PFSK-1 (cell line): ENCODE results near the gene TMEM203.

Experiments
- FOXP2 ChIP-seq: optimal IDR thresholded peaks from 2 replicates; pipeline ENCODE3; 2011; ENCODE audit warnings: borderline replicate concordance, control low read depth, inconsistent platforms; ENCODE audit not compliant: insufficient read depth; ENCODE audit errors: extremely low read length, extremely low read depth
- POLR2AphosphoS5 ChIP-seq: IDR thresholded peaks from 2 replicates; pipeline ENCODE4 v1.6.1; 2012; ENCODE audit warnings: low read depth, mild to moderate bottlenecking, control low read depth, low read length, moderate library complexity
- REST ChIP-seq, 2 experiments: IDR thresholded peaks; 2 replicates each; pipeline versions ENCODE4 v1.6.1 to v1.8.0; 2011 to 2012; ENCODE audit warnings: low read depth in 2 of 2, low read length in 2 of 2, control low read depth in 1 of 2, inconsistent platforms in 1 of 2, mild to moderate bottlenecking in 1 of 2, moderate library complexity in 1 of 2; ENCODE audit not compliant: insufficient read depth in 1 of 2
- SIN3A ChIP-seq: IDR thresholded peaks from 2 replicates; pipeline ENCODE4 v1.6.1; 2012; ENCODE audit warnings: mild to moderate bottlenecking, low read length, moderate library complexity, borderline replicate concordance; ENCODE audit not compliant: insufficient read depth
- TAF1 ChIP-seq: IDR thresholded peaks from 2 replicates; pipeline ENCODE4 v1.6.1; 2012; ENCODE audit warnings: low read length, control low read depth, borderline replicate concordance; ENCODE audit not compliant: insufficient read depth

Gene TMEM203

GRCh38 chr9:137228968-137229896, 23.8 kb upstream of the TMEM203 start:
- TF ChIP-seq SIN3A = no peak
- TF ChIP-seq FOXP2 = no peak
- TF ChIP-seq REST (IDR thresholded peaks at IDR 0.05; ENCODE audit: insufficient read depth in 1 of 2, low read depth in 2 of 2, low read length in 2 of 2) = no peak
- TF ChIP-seq POLR2AphosphoS5 = no peak
- TF ChIP-seq TAF1 = no peak

- TF ChIP-seq FOXP2 = no peak
- TF ChIP-seq POLR2AphosphoS5 = no peak
- TF ChIP-seq REST (IDR thresholded peaks at IDR 0.05; ENCODE audit: insufficient read depth in 1 of 2, low read depth in 2 of 2, low read length in 2 of 2) = no peak
- TF ChIP-seq TAF1 = no peak
- TF ChIP-seq SIN3A = no peak
These were observed 23.1 kb upstream of the TMEM203 start for GRCh38 chr9:137228506-137228967.

DNA sequence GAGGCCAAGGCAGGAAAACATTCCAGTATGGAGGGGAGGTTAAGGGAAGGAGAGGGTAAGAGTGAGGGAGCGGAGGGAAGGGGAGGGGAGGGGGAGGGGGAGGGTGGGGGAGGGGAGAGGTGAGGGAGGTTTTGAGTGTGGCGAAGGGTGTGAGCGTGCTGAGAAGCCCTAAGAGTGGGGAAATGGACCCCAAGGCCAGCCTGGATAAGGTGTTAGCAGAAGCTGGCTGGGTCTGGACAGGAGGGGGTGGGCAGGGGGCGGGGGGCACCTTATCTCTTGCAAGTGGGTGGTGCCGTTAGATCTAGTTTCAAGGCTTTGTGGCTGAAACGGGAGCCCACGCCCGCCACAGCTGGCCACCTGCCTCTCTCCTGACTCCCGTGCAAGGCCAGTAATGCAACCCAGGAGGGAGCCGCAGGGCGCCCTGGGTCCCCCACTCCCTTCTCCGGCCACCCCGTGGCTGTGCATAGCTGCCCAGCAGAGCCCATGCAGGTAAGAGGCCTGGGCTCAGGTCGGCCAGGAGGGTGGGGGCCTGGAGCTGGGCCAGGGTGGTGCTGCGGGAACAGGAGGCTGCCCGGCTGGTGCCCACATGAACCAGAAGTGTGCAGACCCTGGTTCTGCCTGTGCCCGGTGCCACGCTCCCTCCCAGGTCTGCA, 22.5 kb upstream of the TMEM203 start:
- no peak for TF ChIP-seq SIN3A
- TF ChIP-seq FOXP2 = no peak
- TF ChIP-seq POLR2AphosphoS5 = no peak
- no peak for TF ChIP-seq TAF1
- TF ChIP-seq REST (IDR thresholded peaks at IDR 0.05; ENCODE audit: insufficient read depth in 1 of 2, low read depth in 2 of 2, low read length in 2 of 2) = no peak

DNA sequence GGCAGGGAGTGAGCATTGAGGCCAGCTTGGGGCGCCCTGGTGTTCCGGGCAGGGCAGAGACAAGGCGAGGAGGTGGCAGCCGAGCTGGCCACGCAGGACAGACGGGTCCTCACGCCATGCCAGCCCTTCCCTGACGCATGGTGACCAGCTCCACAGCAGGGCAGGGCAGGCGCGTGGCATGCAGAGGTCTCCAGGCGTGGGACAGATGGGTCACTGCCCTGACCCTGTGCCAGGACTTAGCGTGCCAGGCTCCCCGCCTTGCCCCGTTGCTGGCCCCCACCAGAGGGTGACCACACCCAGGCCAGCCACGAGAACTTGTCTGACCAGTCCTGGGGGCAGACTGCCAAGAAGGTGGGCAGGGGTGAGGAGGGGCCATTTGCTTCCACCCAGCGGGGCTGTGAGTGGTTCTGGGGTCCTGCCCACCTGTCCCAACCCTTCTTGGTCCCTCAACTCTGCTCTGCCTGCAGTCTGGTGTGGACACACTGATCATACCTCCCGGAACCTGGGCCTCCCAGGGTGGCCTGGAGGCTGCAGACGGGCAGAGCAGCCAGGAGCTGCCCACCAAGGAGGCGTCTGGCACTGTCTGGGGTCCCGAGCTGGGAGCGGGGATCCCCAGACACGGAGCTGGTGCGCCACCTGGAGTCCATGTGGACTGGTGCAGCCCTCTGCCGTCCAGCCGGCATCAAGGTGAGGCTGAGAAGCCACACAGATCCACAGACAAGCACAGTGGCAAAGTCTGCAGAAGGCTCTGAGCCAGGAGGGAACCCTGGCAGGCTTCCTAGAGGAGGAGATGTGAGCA, 21.8 kb upstream of the TMEM203 start, which contains the start of gene RNF224:
RNF224 (plus strand) TSS at position 449 of the 799 bp plus-strand sequence. CDS start 834 bp downstream, outside the sequence.
- no peak for TF ChIP-seq TAF1
- TF ChIP-seq POLR2AphosphoS5 = no peak
- TF ChIP-seq FOXP2 = no peak
- 0 out of 4 replicates have a peak, but pooled peaks of 1 of the 2 experiments have one; percentile 43 for TF ChIP-seq REST (IDR thresholded peaks at IDR 0.05; ENCODE audit: insufficient read depth in 1 of 2, low read depth in 2 of 2, low read length in 2 of 2)
- no peak for TF ChIP-seq SIN3A
